T-cell (primary cell): ENCODE results near the gene MCTP1. TPM values are rescaled to one million over a fixed set of nuclear protein-coding genes. Genes with fewer than 3 reads are reported as not detected.

Source experiments
- ATAC-seq, 4 experiments: fragments of 200-7000 bp in 3 of 4; fragments of 150-1000 bp in 1 of 4; cut with Tn5 transposase; replicated peaks in 1 of 4; 1 replicate in 3 of 4; 2 replicates in 1 of 4; pipeline ENCODE4 v1.10.0; 2021; ENCODE audit warnings: moderate library complexity in 3 of 4, mild to moderate bottlenecking in 2 of 4, moderate number of reproducible peaks in 1 of 4
- CTCF ChIA-PET, 2 donors: fragments of 300-600 bp; sonication (Branson Sonifier 250); formaldehyde crosslinking; loops; one replicate each; lab custom pipeline; 2022; ENCODE audit warnings: antibody characterized with exemption in 2 of 2; lab: Charles Lee
- POLR2A ChIA-PET, 2 donors: fragments of 300-600 bp; sonication (Branson Sonifier 250); formaldehyde crosslinking; loops; one replicate each; lab custom pipeline; 2022; ENCODE audit warnings: antibody characterized with exemption in 2 of 2; lab: Charles Lee
- DNase-seq, 35 experiments: peaks; one replicate each; pipeline versions ENCODE4 v3.0.0 to v3.0.0-alpha.2; 2013 to 2023
- H3K27ac ChIP-seq: one replicate; pipeline ENCODE4 v1.5.1; 2013; ENCODE audit warnings: low read length
- H3K27me3 ChIP-seq, 2 experiments: replicated peaks in 1 of 2; 1 replicate in 1 of 2; 2 replicates in 1 of 2; pipeline versions ENCODE4 v1.6.1 to v1.7.0; 2013; ENCODE audit warnings: low read length in 1 of 2, mixed read lengths in 1 of 2; ENCODE audit not compliant: control insufficient read depth in 2 of 2, insufficient read depth in 2 of 2; ENCODE audit errors: extremely low read depth in 1 of 2
- H3K36me3 ChIP-seq, 2 donors: 1 replicate in 1 of 2; 2 replicates in 1 of 2; pipeline versions ENCODE4 v1.6.1 to v1.7.0; 2013; ENCODE audit warnings: low read length in 1 of 2; ENCODE audit not compliant: control insufficient read depth in 2 of 2, insufficient read depth in 1 of 2; ENCODE audit errors: extremely low read depth in 1 of 2
- H3K4me1 ChIP-seq, 2 experiments: 1 replicate in 1 of 2; 2 replicates in 1 of 2; pipeline versions ENCODE4 v1.6.1 to v1.7.0; 2013; ENCODE audit warnings: low read length in 2 of 2, mixed read lengths in 1 of 2; ENCODE audit not compliant: insufficient read depth in 2 of 2, control insufficient read depth in 1 of 2; ENCODE audit errors: extremely low read depth in 1 of 2
- H3K4me3 ChIP-seq, 2 donors: 1 replicate in 1 of 2; 2 replicates in 1 of 2; pipeline versions ENCODE4 v1.5.1 to v1.7.0; 2013; ENCODE audit warnings: mild to moderate bottlenecking in 2 of 2, low read length in 1 of 2, moderate library complexity in 1 of 2; ENCODE audit not compliant: control insufficient read depth in 1 of 2; ENCODE audit errors: extremely low read depth in 1 of 2
- H3K9me3 ChIP-seq: 2 replicates; pipeline ENCODE4 v1.7.0; 2013
- H3K27ac Mint-ChIP-seq, 2 donors: one replicate each; pipeline ENCODE4 v1.8.0; 2020 to 2021; ENCODE audit warnings: mild to moderate bottlenecking in 2 of 2, mixed read lengths in 2 of 2
- H3K27me3 Mint-ChIP-seq, 2 donors: one replicate each; pipeline ENCODE4 v1.8.0; 2021 to 2022; ENCODE audit warnings: mixed read lengths in 2 of 2
- H3K36me3 Mint-ChIP-seq: one replicate; pipeline ENCODE4 v1.8.0; 2021; ENCODE audit warnings: mixed read lengths
- H3K4me1 Mint-ChIP-seq, 3 donors: one replicate each; pipeline ENCODE4 v1.8.0; 2020 to 2022; ENCODE audit warnings: mixed read lengths in 3 of 3, mild to moderate bottlenecking in 1 of 3
- H3K4me3 Mint-ChIP-seq, 3 donors: one replicate each; pipeline ENCODE4 v1.8.0; 2020 to 2022; ENCODE audit warnings: mild to moderate bottlenecking in 3 of 3, mixed read lengths in 3 of 3, moderate library complexity in 3 of 3
- H3K9me3 Mint-ChIP-seq, 3 donors: one replicate each; pipeline ENCODE4 v1.8.0; 2020 to 2022; ENCODE audit warnings: mixed read lengths in 3 of 3
- WGBS: methylation state at CpG from one replicate; pipeline ENCODE4 v1.1.5; 2013; ENCODE audit warnings: missing lambda C conversion rate; ENCODE audit not compliant: insufficient coverage; 5-methylcytosine and 5-hydroxymethylcytosine counted together
- total RNA-seq, 35 experiments: library from RNA in 6 of 35; stranded (reverse) in 6 of 35; fragments of 120-200 nt in 1 of 35; gene quantifications; one replicate each; pipeline versions ENCODE4 v1.2.1 to v1.2.4 and lab custom pipeline; 2013 to 2026

MCTP1 gene
- total RNA-seq, 5 donors from 2014 or later (not counting 1 experiment from before 2014, with no cell fraction given), result 0.21 to 2.9 (median 1.7) TPM; not detected in 1

DNA sequence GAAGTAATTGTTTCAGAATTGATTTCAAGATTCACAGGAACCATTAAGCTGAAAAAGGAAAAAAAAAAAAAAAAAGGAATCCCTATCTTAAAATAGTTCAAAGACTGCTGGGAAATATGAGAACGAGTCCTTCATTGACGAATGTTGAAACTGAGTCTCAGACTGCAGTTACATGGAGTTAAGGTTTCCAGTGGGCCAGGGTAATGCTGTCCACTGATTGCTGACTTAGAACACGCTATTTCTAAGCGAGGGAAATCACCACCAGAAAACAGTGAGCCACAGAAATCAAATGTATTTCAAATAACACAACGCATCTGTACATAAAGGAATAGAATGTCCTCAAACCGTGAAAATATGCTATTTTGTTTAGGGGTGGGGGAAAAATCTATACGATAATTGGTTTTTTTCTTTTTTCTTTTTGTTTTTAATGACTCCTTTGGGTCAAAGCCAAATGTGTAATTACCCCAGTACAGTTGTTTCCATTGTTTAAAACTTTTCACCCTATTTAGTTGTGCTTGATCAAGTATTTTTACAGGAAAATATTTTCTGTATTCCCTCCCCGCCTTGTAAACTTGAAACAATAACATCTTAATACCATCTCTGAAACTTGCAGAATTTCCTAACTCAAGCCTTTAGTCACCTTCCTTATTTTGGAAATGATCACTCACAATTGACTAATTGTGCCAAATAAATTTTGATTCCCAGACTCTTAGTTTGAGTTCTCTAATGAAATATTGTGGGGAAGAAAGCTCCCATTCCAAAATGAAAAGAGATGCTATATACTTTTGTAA lies 208.3 kb downstream of the MCTP1 start:
- ATAC-seq (no peak), DNase-seq (no peak)
- 83% methylated on average over 1 of the region's 8 CpGs for WGBS
- Mint-ChIP-seq H3K27me3 (no peaks in the 10 kb centered on the region), H3K4me1 (peaks cover 3 to 13% (median 12%) of the 10 kb centered on the region in 3 donors), H3K36me3 (no peaks in the 10 kb centered on the region), H3K27ac (no peak overlapping the region), H3K9me3 (no peaks in the 10 kb centered on the region), H3K4me3 (no peak overlapping the region)
- H3K4me3 ChIP-seq, result no peak overlapping the region
- H3K27ac ChIP-seq, result no peak overlapping the region
- no peaks in the 10 kb centered on the region for H3K27me3 ChIP-seq
- peaks cover 0 to 13% of the 10 kb centered on the region in 2 experiments for H3K4me1 ChIP-seq
- no peaks in the 10 kb centered on the region for H3K9me3 ChIP-seq
- no peaks in the 10 kb centered on the region for H3K36me3 ChIP-seq
- CTCF ChIA-PET, result interaction anchor here in 1 of 2 donors (0.7 kb wide), 1 partner anchor 1364 kb away, joined by 4 read pairs; no protein-coding TSS in a partner anchor
- POLR2A ChIA-PET, result no interaction called here

DNA sequence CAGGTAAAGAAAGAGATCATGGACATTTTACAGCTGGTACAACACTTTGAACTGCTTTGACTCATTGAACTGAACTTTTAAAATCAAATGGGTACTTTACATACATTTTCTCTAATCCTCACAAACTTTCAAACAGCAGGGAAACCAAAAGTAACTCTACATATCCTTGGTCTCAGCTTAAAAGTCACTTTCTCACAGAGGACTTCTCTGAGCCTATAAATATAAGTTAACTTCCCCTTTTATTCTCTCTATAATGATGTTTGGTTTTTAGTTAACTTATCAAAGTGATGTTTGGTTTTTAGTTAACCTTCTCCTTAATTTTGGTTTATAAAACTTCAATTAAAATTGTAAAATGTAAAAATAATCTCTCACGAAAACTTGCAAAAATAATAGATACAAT lies 209.8 kb downstream of the MCTP1 start:
- Mint-ChIP-seq H3K4me3 (no peak overlapping the region), H3K9me3 (no peaks in the 10 kb centered on the region), H3K27ac (no peak overlapping the region), H3K36me3 (no peaks in the 10 kb centered on the region), H3K4me1 (peaks cover 0 to 8% (median 5%) of the 10 kb centered on the region in 3 donors), H3K27me3 (no peaks in the 10 kb centered on the region)
- DNase-seq (no peak), ATAC-seq (no peak)
- no peaks in the 10 kb centered on the region for H3K9me3 ChIP-seq
- peaks cover 0 to 12% of the 10 kb centered on the region in 2 experiments for H3K4me1 ChIP-seq
- no CpG with 5 or more reads among the region's 1 CpG for WGBS
- H3K36me3 ChIP-seq, result no peaks in the 10 kb centered on the region
- H3K27ac ChIP-seq, result no peak overlapping the region
- H3K27me3 ChIP-seq, result no peaks in the 10 kb centered on the region
- POLR2A ChIA-PET, result no interaction called here
- CTCF ChIA-PET, result no interaction called here
- no peak overlapping the region for H3K4me3 ChIP-seq

DNA sequence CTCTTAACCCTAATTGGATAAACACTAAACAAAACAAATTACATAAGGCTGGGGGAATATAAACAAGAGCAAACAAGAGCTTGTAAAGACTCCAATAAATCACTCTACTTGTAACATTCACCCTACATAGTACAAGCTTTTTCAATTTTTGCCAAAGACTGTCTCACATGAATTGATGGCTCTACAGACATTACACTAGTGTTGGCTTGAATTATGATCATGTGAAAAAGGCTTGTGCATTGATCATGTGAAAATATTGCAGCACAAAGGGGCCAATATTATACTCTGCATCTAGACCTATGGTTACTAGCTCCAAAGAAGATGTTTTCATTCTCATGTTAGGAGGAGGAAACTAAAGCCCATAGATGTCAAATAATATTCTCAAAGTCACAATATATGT lies 212.6 kb downstream of the MCTP1 start:
- Mint-ChIP-seq H3K36me3 (no peaks in the 10 kb centered on the region), H3K4me1 (peaks cover 0 to 9% (median 4%) of the 10 kb centered on the region in 3 donors), H3K27me3 (no peaks in the 10 kb centered on the region), H3K9me3 (no peaks in the 10 kb centered on the region), H3K4me3 (no peak overlapping the region), H3K27ac (no peak overlapping the region)
- no peaks in the 10 kb centered on the region for H3K9me3 ChIP-seq
- ChIA-PET CTCF (interaction anchor here in 1 of 2 donors (0.7 kb wide), 1 partner anchor 80 kb away, joined by 7 read pairs; no protein-coding TSS in a partner anchor), POLR2A (interaction anchor here in 1 of 2 donors (0.6 kb wide), 1 partner anchor 80 kb away, joined by 4 read pairs; no protein-coding TSS in a partner anchor)
- no peaks in the 10 kb centered on the region for H3K27me3 ChIP-seq
- DNase-seq, result no peak
- no peaks in the 10 kb centered on the region for H3K36me3 ChIP-seq
- no peak overlapping the region for H3K27ac ChIP-seq
- no peak for ATAC-seq
- H3K4me3 ChIP-seq, result no peak overlapping the region
- H3K4me1 ChIP-seq, result peaks cover 0 to 2% of the 10 kb centered on the region in 2 experiments

DNA sequence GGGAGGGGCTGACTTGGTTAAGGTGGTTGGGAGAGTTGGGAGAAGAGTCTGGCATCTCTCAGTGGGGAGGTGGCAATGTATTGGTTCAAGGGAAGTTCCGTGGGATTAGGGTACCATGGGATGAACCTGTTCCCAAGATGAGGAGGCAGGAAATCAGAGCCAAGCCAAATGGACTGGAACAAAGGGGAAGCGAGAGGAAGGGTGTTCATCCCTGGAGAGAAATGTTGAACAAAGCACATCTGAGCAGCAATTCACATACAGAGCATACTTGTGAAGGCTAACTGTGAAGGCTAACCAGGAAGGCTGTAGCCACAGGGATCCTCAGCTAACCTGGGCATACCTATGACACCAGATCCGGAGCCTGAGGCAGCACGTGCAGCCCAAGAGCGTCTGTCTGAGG lies 214.0 kb downstream of the MCTP1 start:
- H3K27ac ChIP-seq, result no peak overlapping the region
- WGBS, result 78% methylated on average over 4 of the region's 5 CpGs
- CTCF ChIA-PET, result no interaction called here

DNA sequence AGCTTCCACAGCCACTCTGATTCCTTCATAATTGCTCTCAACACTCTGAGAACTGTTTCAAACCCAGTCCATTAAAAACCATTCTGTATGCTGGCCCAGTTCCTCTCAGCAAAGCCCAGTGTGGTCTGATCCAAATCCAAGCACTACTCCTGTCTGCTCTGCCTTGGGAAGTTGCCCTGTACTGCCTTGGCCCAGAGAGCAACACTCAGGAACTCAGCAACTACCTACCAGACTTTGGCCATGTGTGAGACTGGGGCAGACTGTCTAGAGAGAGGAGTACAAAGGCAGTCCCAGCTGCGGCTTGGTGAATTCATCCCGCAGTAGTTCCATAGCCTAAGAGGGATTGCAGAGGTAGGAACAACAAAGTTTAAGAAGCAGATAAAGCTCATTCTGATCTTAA lies 214.4 kb downstream of the MCTP1 start:
- H3K27ac Mint-ChIP-seq, result no peak overlapping the region
- H3K4me1 Mint-ChIP-seq, result peaks cover 0 to 9% (median 4%) of the 10 kb centered on the region in 3 donors
- WGBS, result 100% methylated on average over 2 of the region's 2 CpGs
- H3K9me3 Mint-ChIP-seq, result no peaks in the 10 kb centered on the region
- no peaks in the 10 kb centered on the region for H3K36me3 Mint-ChIP-seq
- Histone ChIP-seq H3K27me3 (no peaks in the 10 kb centered on the region), H3K9me3 (no peaks in the 10 kb centered on the region), H3K27ac (no peak overlapping the region), H3K4me3 (no peak overlapping the region), H3K4me1 (peaks cover 0 to 2% of the 10 kb centered on the region in 2 experiments), H3K36me3 (no peaks in the 10 kb centered on the region)
- ChIA-PET POLR2A (no interaction called here), CTCF (no interaction called here)
- DNase-seq, result no peak
- no peaks in the 10 kb centered on the region for H3K27me3 Mint-ChIP-seq
- ATAC-seq, result no peak
- no peak overlapping the region for H3K4me3 Mint-ChIP-seq

More for the DNA sequence above, 214.0 kb downstream of the MCTP1 start:
- Histone ChIP-seq H3K27me3 (no peaks in the 10 kb centered on the region), H3K36me3 (no peaks in the 10 kb centered on the region), H3K4me3 (no peak overlapping the region), H3K9me3 (no peaks in the 10 kb centered on the region), H3K4me1 (peaks cover 0 to 2% of the 10 kb centered on the region in 2 experiments)
- Mint-ChIP-seq H3K4me3 (no peak overlapping the region), H3K27ac (no peak overlapping the region), H3K9me3 (no peaks in the 10 kb centered on the region), H3K36me3 (no peaks in the 10 kb centered on the region), H3K27me3 (no peaks in the 10 kb centered on the region), H3K4me1 (peaks cover 0 to 9% (median 4%) of the 10 kb centered on the region in 3 donors)
- DNase-seq, result no peak
- POLR2A ChIA-PET, result no interaction called here
- ATAC-seq, result no peak

DNA sequence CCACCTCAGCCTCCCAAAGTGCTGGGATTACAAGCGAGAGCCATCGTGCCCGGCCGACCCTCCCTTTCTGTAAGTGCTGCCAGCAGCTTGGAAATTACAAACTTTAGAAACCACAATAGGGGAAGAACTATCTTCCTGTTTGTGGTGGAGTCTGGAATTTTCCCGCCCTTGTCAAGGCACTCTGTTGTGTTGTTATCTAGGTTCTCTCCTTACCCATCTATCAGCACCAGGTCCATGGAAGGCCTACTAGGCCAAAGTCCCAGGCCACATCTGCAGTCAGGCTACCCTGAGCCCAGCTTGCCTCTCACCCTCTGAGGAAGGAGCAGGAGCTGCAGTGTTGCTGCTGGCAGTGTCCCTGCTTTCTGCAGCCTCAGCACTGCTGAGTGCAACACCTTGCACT lies 214.9 kb downstream of the MCTP1 start:
- ChIA-PET POLR2A (no interaction called here), CTCF (interaction anchor here in 1 of 2 donors (1.0 kb wide), 1 partner anchor 8 kb away, joined by 3 read pairs; no protein-coding TSS in a partner anchor)
- Mint-ChIP-seq H3K36me3 (no peaks in the 10 kb centered on the region), H3K27ac (no peak overlapping the region), H3K4me3 (no peak overlapping the region), H3K27me3 (no peaks in the 10 kb centered on the region), H3K9me3 (no peaks in the 10 kb centered on the region), H3K4me1 (peaks cover 0 to 9% (median 4%) of the 10 kb centered on the region in 3 donors)
- ATAC-seq (no peak), DNase-seq (no peak)
- H3K27ac ChIP-seq, result no peak overlapping the region
- no peaks in the 10 kb centered on the region for H3K36me3 ChIP-seq
- H3K4me3 ChIP-seq, result no peak overlapping the region
- peaks cover 0 to 2% of the 10 kb centered on the region in 2 experiments for H3K4me1 ChIP-seq
- WGBS, result no CpG with 5 or more reads among the region's 5 CpGs
- H3K9me3 ChIP-seq, result no peaks in the 10 kb centered on the region
- H3K27me3 ChIP-seq, result no peaks in the 10 kb centered on the region
